ENCODE measurements around the gene ZKSCAN8. TPM values are rescaled to one million over a fixed set of nuclear protein-coding genes. Genes with fewer than 3 reads are reported as not detected.

The ZKSCAN8 gene
- total and polyA plus RNA-seq, 2 donors (not counting 1 experiment from before 2014, with no cell fraction given): 10.9 to 52.8 TPM

DNA sequence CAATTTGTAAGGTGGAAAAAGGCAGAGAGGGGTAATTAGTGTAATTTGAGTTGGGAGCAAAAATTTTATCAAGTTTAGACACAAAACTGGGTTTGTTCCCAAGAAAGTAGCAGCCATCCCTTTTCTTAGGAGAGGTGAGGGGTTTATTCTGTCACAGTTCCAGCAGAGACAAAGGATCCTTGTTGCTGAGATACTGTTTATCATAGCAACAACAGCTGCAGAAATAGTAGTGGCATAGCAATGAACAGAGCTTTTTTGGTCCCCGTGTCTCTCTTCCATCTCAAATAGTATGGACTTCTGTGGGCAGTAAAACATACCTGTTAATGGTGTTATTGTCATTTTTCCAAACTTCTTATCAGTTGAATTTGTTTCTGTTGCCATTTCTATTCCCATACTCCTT lies 23.9 kb downstream of the ZKSCAN8 start:
- peaks cover 0 to 5% (median 0%) of the 10 kb centered on the region in 4 experiments for H3K27me3 ChIP-seq (replicated peaks in 1 of 4; ENCODE audit: control extremely low read depth in 1 of 4, control insufficient read depth in 3 of 4, insufficient read depth in 4 of 4, low read length in 3 of 4)
- no peaks in the 10 kb centered on the region for H4K20me1 ChIP-seq (ENCODE audit: control insufficient read depth, insufficient read depth, low read length, poor library complexity, severe bottlenecking)
- DNase-seq (no peak), ATAC-seq (ENCODE audit: low read depth) (no peak)
- intact Hi-C loops (cut with micrococcal nuclease): no loop called here
- H3K9me3 ChIP-seq (ENCODE audit: control extremely low read depth in 1 of 3, control insufficient read depth in 2 of 3, insufficient read depth in 1 of 3, low read length in 2 of 3): peaks cover 0 to 6% (median 0%) of the 10 kb centered on the region in 3 donors
- TF ChIP-seq, protein P1, sequence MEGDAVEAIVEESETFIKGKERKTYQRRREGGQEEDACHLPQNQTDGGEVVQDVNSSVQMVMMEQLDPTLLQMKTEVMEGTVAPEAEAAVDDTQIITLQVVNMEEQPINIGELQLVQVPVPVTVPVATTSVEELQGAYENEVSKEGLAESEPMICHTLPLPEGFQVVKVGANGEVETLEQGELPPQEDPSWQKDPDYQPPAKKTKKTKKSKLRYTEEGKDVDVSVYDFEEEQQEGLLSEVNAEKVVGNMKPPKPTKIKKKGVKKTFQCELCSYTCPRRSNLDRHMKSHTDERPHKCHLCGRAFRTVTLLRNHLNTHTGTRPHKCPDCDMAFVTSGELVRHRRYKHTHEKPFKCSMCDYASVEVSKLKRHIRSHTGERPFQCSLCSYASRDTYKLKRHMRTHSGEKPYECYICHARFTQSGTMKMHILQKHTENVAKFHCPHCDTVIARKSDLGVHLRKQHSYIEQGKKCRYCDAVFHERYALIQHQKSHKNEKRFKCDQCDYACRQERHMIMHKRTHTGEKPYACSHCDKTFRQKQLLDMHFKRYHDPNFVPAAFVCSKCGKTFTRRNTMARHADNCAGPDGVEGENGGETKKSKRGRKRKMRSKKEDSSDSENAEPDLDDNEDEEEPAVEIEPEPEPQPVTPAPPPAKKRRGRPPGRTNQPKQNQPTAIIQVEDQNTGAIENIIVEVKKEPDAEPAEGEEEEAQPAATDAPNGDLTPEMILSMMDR (IDR thresholded peaks at IDR 0.05): no peak
- no peak for TF ChIP-seq EZH2 (IDR thresholded peaks at IDR 0.05; ENCODE audit: borderline replicate concordance, insufficient read depth, low read depth, low read length, poor library complexity, severe bottlenecking)
- no peaks in the 10 kb centered on the region for H3K79me2 ChIP-seq (ENCODE audit: control insufficient read depth, insufficient read depth, low read length)
- peaks cover 9 to 12% of the 10 kb centered on the region in 2 donors for H3K4me1 ChIP-seq (ENCODE audit: control insufficient read depth in 2 of 2, insufficient read depth in 2 of 2, low read length in 2 of 2)
- H2AFZ ChIP-seq (ENCODE audit: insufficient read depth, low read depth, low read length, poor library complexity, severe bottlenecking): no peak overlapping the region
- H3K36me3 ChIP-seq (replicated peaks in 1 of 2; ENCODE audit: control extremely low read depth in 1 of 2, control insufficient read depth in 1 of 2, extremely low read depth in 1 of 2, insufficient read depth in 2 of 2, low read length in 1 of 2): no peaks in the 10 kb centered on the region
- H3K27me3 Mint-ChIP-seq: peaks cover 3% of the 10 kb centered on the region
- WGBS (ENCODE audit: insufficient coverage): no CpG with 5 or more reads among the region's 1 CpG
- POLR2A ChIA-PET: no interaction called here
- no peak overlapping the region for H3K4me2 ChIP-seq (replicated peaks; ENCODE audit: low read depth, low read length, poor library complexity, severe bottlenecking)
- no peak overlapping the region for H3K9ac ChIP-seq (ENCODE audit: low read length)
- H3K27ac ChIP-seq (ENCODE audit: low read length in 2 of 2): no peak overlapping the region
- H3K4me3 ChIP-seq (ENCODE audit: control extremely low read depth in 1 of 5, extremely low read depth in 1 of 5, insufficient read depth in 1 of 5, low read depth in 2 of 5, low read length in 4 of 5): no peak overlapping the region
- CTCF ChIA-PET: no interaction called here
- H3K9me3 Mint-ChIP-seq (ENCODE audit: insufficient read depth): no peaks in the 10 kb centered on the region
- no peak overlapping the region for H3K27ac Mint-ChIP-seq
- no peak overlapping the region for H3K4me3 Mint-ChIP-seq
- peaks cover 14% of the 10 kb centered on the region for H3K4me1 Mint-ChIP-seq

DNA sequence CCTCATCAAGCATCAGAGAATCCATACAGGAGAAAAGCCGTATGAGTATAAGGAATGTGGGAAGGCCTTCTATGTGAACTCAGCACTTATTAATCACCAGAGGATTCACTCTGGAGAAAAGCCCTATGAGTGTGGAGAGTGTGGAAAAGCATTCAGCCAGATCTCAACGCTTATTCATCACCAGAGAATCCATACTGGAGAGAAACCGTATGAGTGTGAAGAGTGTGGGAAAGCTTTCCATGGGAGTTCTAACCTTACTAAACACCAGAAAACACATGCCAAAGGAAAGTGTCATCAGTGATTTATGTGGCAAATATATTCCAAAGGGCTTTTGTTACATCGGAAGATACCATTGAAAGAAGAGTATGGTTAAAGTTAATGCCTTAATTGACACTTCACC lies 25.4 kb downstream of the ZKSCAN8 start:
- H3K4me1 Mint-ChIP-seq: peaks cover 4% of the 10 kb centered on the region
- H3K4me3 ChIP-seq (ENCODE audit: control extremely low read depth in 1 of 5, extremely low read depth in 1 of 5, insufficient read depth in 1 of 5, low read depth in 2 of 5, low read length in 4 of 5): no peak overlapping the region
- no CpG with 5 or more reads among the region's 4 CpGs for WGBS (ENCODE audit: insufficient coverage)
- POLR2A ChIA-PET: no interaction called here
- H3K27ac Mint-ChIP-seq: no peak overlapping the region
- TF ChIP-seq, protein P1 (IDR thresholded peaks at IDR 0.05): no peak
- TF ChIP-seq EZH2 (IDR thresholded peaks at IDR 0.05; ENCODE audit: borderline replicate concordance, insufficient read depth, low read depth, low read length, poor library complexity, severe bottlenecking): no peak
- peaks cover 0 to 2% of the 10 kb centered on the region in 2 donors for H3K4me1 ChIP-seq (ENCODE audit: control insufficient read depth in 2 of 2, insufficient read depth in 2 of 2, low read length in 2 of 2)
- no peaks in the 10 kb centered on the region for H3K9me3 Mint-ChIP-seq (ENCODE audit: insufficient read depth)
- no peak for DNase-seq
- H3K27ac ChIP-seq (ENCODE audit: low read length in 2 of 2): no peak overlapping the region
- intact Hi-C loops (cut with micrococcal nuclease): no loop called here
- no peaks in the 10 kb centered on the region for H3K9me3 ChIP-seq (ENCODE audit: control extremely low read depth in 1 of 3, control insufficient read depth in 2 of 3, insufficient read depth in 1 of 3, low read length in 2 of 3)
- H4K20me1 ChIP-seq (ENCODE audit: control insufficient read depth, insufficient read depth, low read length, poor library complexity, severe bottlenecking): no peaks in the 10 kb centered on the region
- no peak overlapping the region for H3K9ac ChIP-seq (ENCODE audit: low read length)
- H3K27me3 Mint-ChIP-seq: peaks cover 3% of the 10 kb centered on the region
- no peak for ATAC-seq (ENCODE audit: low read depth)
- no peaks in the 10 kb centered on the region for H3K36me3 ChIP-seq (replicated peaks in 1 of 2; ENCODE audit: control extremely low read depth in 1 of 2, control insufficient read depth in 1 of 2, extremely low read depth in 1 of 2, insufficient read depth in 2 of 2, low read length in 1 of 2)
- CTCF ChIA-PET: no interaction called here
- no peak overlapping the region for H2AFZ ChIP-seq (ENCODE audit: insufficient read depth, low read depth, low read length, poor library complexity, severe bottlenecking)
- no peaks in the 10 kb centered on the region for H3K79me2 ChIP-seq (ENCODE audit: control insufficient read depth, insufficient read depth, low read length)
- H3K4me2 ChIP-seq (replicated peaks; ENCODE audit: low read depth, low read length, poor library complexity, severe bottlenecking): no peak overlapping the region
- no peak overlapping the region for H3K4me3 Mint-ChIP-seq
- peaks cover 0 to 5% (median 0%) of the 10 kb centered on the region in 4 experiments for H3K27me3 ChIP-seq (replicated peaks in 1 of 4; ENCODE audit: control extremely low read depth in 1 of 4, control insufficient read depth in 3 of 4, insufficient read depth in 4 of 4, low read length in 3 of 4)
